HCT116 (cell line): ENCODE results near the gene ATP2B3.

Experiments
- CEBPB ChIP-seq: IDR thresholded peaks from 2 replicates; pipeline ENCODE4 v1.6.1; 2012; ENCODE audit warnings: low read depth
- CTCF ChIP-seq, 3 experiments: fragments of 200-600 bp in 1 of 3; sonication (generic) in 1 of 3; IDR thresholded peaks in 2 of 3; conservative IDR thresholded peaks in 1 of 3; 2 replicates each; pipeline ENCODE4 v1.5.1; 2012 to 2017; ENCODE audit warnings: low read depth in 2 of 3, low read length in 2 of 3, antibody characterized with exemption in 1 of 3, borderline replicate concordance in 1 of 3, control low read depth in 1 of 3, mild to moderate bottlenecking in 1 of 3, mixed read lengths in 1 of 3, mixed run types in 1 of 3, moderate library complexity in 1 of 3; ENCODE audit not compliant: insufficient read depth in 1 of 3
- EZH2 ChIP-seq: fragments of 200-600 bp; sonication (generic); IDR thresholded peaks from 2 replicates; pipeline ENCODE4 v1.6.1; 2017; ENCODE audit warnings: antibody characterized with exemption, mixed run types
- FOSL1 ChIP-seq: IDR thresholded peaks from 2 replicates; pipeline ENCODE4 v1.6.1; 2012; ENCODE audit warnings: low read depth
- JUND ChIP-seq: IDR thresholded peaks from 2 replicates; pipeline ENCODE4 v1.6.1; 2012
- POLR2A ChIP-seq: IDR thresholded peaks from 2 replicates; pipeline ENCODE4 v1.7.0; 2011; ENCODE audit warnings: borderline replicate concordance; ENCODE audit not compliant: insufficient read depth, insufficient read length; ENCODE audit errors: extremely low read depth
- POLR2AphosphoS5 ChIP-seq: IDR thresholded peaks from 2 replicates; pipeline ENCODE4 v1.6.1; 2011; ENCODE audit warnings: mild to moderate bottlenecking, low read depth, low read length, moderate library complexity
- REST ChIP-seq: IDR thresholded peaks from 2 replicates; pipeline ENCODE4 v1.6.1; 2012; ENCODE audit warnings: low read depth
- SIN3A ChIP-seq: IDR thresholded peaks from 2 replicates; pipeline ENCODE4 v1.6.1; 2012; ENCODE audit warnings: low read depth
- SP1 ChIP-seq: IDR thresholded peaks from 2 replicates; pipeline ENCODE4 v1.6.1; 2012; ENCODE audit warnings: low read depth

GRCh38 chrX:153526801-153527200 lies 9.4 kb downstream of the ATP2B3 start:
- TF ChIP-seq EZH2 (no peak), CTCF (IDR thresholded peaks at IDR 0.05 in 2 of 3, conservative IDR thresholded peaks at IDR 0.05 in 1 of 3; ENCODE audit: borderline replicate concordance in 1 of 3, insufficient read depth in 1 of 3, low read depth in 2 of 3, low read length in 2 of 3) (no peak), POLR2A (no peak), REST (no peak), FOSL1 (no peak), SIN3A (no peak), POLR2AphosphoS5 (no peak), JUND (no peak), CEBPB (no peak), SP1 (no peak)
